ENCODE measurements around the gene DRAXIN.
A peak's percentile ranks its signal among the peaks of the same experiment; 100 is the strongest.

Gene DRAXIN

GRCh38 chr1:11678442-11678841, 13.1 kb upstream of the DRAXIN start:
- no peak for TF ChIP-seq CTCF (IDR thresholded peaks at IDR 0.05; ENCODE audit: insufficient read depth, missing control alignments)
- DNase-seq (ENCODE audit: insufficient read length, low spot score) = no peak
- no peak for FAIRE-seq

DNA sequence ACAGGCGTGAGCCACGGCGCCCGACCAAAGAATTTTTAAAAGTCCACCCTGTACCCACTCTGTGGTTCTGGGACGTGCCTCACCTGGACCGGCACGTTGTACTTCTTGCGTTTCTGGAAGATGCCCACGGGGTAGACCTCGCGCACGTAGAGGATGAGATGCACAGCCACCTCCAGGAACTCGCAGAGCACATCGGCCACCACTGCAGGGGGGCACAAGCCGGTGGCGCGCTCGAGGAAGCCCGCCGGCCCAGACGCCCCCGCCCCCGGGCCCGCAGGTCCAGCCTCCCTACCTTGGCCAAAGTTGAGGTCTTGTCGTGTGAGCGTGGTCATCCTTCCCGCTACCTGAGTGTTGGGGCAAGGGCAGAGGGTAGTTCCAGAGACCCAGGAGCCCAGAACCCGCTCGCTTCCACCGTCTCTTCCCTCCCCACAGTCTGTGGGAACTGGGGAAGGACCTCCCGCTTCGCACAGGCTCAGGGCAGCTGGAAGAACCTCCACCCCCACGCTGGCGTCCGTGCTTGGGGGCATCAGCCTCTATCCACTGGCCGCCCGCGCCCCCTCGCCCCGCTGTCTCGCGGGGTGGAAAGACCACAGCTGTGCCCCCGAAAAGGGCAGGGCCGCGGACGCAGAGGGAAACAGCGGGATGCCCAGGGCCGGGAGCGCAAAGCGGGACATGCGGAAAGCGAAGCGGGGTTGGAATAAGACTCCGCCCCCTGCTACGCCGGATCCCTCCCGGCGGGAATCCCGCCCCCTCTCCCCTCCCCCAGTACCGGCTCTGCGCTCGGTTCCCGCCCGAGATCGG, 11.0 kb upstream of the DRAXIN start:
- no peak for TF ChIP-seq CTCF (IDR thresholded peaks at IDR 0.05; ENCODE audit: insufficient read depth, missing control alignments)
- DNase-seq (ENCODE audit: insufficient read length, low spot score) = no peak
- no peak for FAIRE-seq

DNA sequence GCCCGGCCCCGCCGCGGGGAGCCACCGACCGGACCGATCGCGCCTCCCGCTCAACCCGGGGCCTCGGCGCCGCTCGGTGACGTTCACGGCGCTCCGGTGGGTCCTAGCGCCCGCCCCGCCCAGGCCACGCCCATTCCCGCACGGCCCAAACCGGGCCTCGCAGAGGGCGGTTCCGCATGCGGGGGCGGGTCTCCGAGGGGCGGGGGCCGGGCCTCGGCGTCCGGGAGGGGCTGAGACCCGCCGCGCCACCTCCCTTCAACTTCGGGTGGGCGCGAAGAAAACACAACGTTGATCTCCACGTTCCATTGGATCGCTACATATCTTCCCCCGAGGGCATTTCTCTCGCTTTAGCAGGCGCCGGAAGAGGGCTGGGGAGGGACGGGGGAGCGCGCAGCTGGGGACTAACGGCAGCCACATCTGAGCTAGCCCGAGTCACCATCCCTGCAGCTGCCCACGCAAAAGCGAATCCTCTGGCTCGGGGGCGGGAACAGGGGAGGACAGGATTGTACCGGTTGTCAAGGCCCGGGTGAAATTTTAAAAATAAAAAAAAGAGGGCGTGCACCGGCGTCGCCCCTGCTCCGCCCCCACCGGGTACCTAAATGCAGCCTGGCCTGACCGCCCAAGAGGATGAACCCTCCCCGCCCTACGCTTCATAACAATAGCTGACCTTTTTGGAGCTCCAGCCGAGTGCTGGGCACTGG, 10.3 kb upstream of the DRAXIN start, which contains the start of gene MAD2L2:
MAD2L2 (minus strand) TSS at position 78 of the 701 bp plus-strand sequence. CDS start 547 bp downstream, outside the sequence.
- peak; percentile 70 for DNase-seq (ENCODE audit: insufficient read length, low spot score)
- TF ChIP-seq CTCF (IDR thresholded peaks at IDR 0.05; ENCODE audit: insufficient read depth, missing control alignments) = no peak
- no peak for FAIRE-seq

DNA sequence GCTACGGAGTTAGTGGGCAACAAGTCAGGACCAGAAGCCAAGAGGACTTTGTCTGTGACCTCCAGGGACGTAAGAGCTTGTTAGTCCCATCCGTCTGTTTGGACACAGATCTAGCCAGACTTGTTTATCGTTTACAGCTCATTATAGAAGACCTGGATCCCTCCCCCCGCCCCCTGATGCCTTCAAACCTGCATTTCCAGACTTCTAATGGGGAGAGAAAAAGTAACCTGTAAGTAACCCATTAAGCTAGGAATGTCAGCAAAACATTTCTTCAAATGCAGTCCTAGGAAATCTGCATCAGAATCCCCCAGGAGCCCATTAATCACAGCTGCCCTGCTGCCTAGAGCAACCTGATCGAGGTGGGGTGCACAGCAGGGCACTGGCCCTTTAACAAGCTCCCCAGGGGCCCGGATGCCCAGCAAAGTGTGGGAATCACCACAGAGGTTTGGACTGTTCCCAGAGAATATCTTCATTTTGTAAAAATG, 9.2 kb upstream of the DRAXIN start:
- no peak for FAIRE-seq
- TF ChIP-seq CTCF (IDR thresholded peaks at IDR 0.05; ENCODE audit: insufficient read depth, missing control alignments) = no peak
- no peak for DNase-seq (ENCODE audit: insufficient read length, low spot score)

GRCh38 chr1:11682799-11683198, 8.7 kb upstream of the DRAXIN start:
- no peak for TF ChIP-seq CTCF (IDR thresholded peaks at IDR 0.05; ENCODE audit: insufficient read depth, missing control alignments)
- no peak for FAIRE-seq
- DNase-seq (ENCODE audit: insufficient read length, low spot score) = no peak

DNA sequence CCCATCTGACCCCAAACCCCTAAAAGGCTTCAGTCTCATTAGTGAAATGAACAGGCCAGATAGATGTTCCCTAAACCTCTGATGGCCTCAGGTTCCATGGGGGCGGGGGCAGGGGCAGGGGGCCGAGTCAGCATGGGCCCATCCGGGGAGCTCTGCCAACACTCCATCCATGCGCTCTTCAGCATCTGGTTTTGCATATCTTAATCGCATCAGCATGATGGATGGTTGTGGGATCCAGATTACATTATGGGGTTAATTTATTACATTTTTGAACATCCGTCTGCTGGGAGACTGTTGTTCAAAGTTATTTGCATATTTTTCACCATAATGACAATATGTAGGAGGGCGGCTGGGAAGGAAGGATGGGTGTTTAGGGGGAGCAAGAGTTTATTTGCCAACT, 7.4 kb upstream of the DRAXIN start:
- no peak for TF ChIP-seq CTCF (IDR thresholded peaks at IDR 0.05; ENCODE audit: insufficient read depth, missing control alignments)
- DNase-seq (ENCODE audit: insufficient read length, low spot score) (no peak), FAIRE-seq (no peak)

Measured in D721Med (cell line).